Mesendoderm (in vitro differentiated cells): ENCODE results near the gene ZNF423.

Experiments used
- DNase-seq: peaks from one replicate; pipeline ENCODE4 v3.0.0; 2013
- H2AK5ac ChIP-seq: 2 replicates; pipeline ENCODE4 v1.6.1; 2013; ENCODE audit warnings: low read length, inconsistent platforms
- H2BK120ac ChIP-seq: 2 replicates; pipeline ENCODE4 v1.6.1; 2013; ENCODE audit warnings: low read depth, mild to moderate bottlenecking, low read length, moderate library complexity, mixed read lengths
- H2BK15ac ChIP-seq: replicated peaks from 2 replicates; pipeline ENCODE4 v1.6.1; 2013; ENCODE audit warnings: low read depth, mild to moderate bottlenecking, moderate library complexity
- H2BK5ac ChIP-seq: 2 replicates; pipeline ENCODE4 v1.6.1; 2013; ENCODE audit warnings: low read length, inconsistent platforms
- H3K18ac ChIP-seq: 2 replicates; pipeline ENCODE4 v1.6.1; 2013; ENCODE audit warnings: mild to moderate bottlenecking, low read length, mixed read lengths
- H3K23ac ChIP-seq: one replicate; pipeline ENCODE4 v1.6.1; 2013; ENCODE audit warnings: low read length
- H3K27ac ChIP-seq: 2 replicates; pipeline ENCODE4 v1.5.1; 2013; ENCODE audit warnings: low read depth, mild to moderate bottlenecking, inconsistent platforms, low read length, moderate library complexity
- H3K27me3 ChIP-seq: 2 replicates; pipeline ENCODE4 v1.6.1; 2013; ENCODE audit warnings: low read length, control low read depth, mild to moderate bottlenecking, inconsistent platforms; ENCODE audit not compliant: insufficient read depth, poor library complexity
- H3K36me3 ChIP-seq: 2 replicates; pipeline ENCODE4 v1.6.1; 2013; ENCODE audit warnings: low read length, inconsistent platforms; ENCODE audit not compliant: control insufficient read depth, insufficient read depth
- H3K4ac ChIP-seq: one replicate; pipeline ENCODE4 v1.6.1; 2013; ENCODE audit warnings: low read depth, mild to moderate bottlenecking, low read length, moderate library complexity
- H3K4me1 ChIP-seq: 2 replicates; pipeline ENCODE4 v1.6.1; 2013; ENCODE audit warnings: low read depth, low read length, inconsistent platforms; ENCODE audit not compliant: control insufficient read depth
- H3K4me2 ChIP-seq: 2 replicates; pipeline ENCODE4 v1.6.1; 2013; ENCODE audit warnings: low read length
- H3K4me3 ChIP-seq: 2 replicates; pipeline ENCODE4 v1.5.1; 2013; ENCODE audit warnings: mild to moderate bottlenecking, low read length
- H3K56ac ChIP-seq: one replicate; pipeline ENCODE4 v1.6.1; 2013; ENCODE audit warnings: low read length
- H3K79me1 ChIP-seq: 2 replicates; pipeline ENCODE4 v1.6.1; 2013; ENCODE audit warnings: low read length, inconsistent platforms
- H3K79me2 ChIP-seq: 2 replicates; pipeline ENCODE4 v1.6.1; 2013; ENCODE audit warnings: mild to moderate bottlenecking, low read length; ENCODE audit not compliant: control insufficient read depth, insufficient read depth
- H3K9ac ChIP-seq: 2 replicates; pipeline ENCODE4 v1.6.1; 2013; ENCODE audit warnings: low read length, inconsistent platforms
- H4K5ac ChIP-seq: one replicate; pipeline ENCODE4 v1.6.1; 2013; ENCODE audit warnings: low read length
- H4K8ac ChIP-seq: one replicate; pipeline ENCODE4 v1.6.1; 2013; ENCODE audit warnings: low read depth, mild to moderate bottlenecking, control low read depth, low read length, moderate library complexity
- WGBS: extraction: QIAGEN DNeasy Blood & Tissue Kit; methylation state at CpG from one replicate; pipeline ENCODE4 v1.1.7; 2013; ENCODE audit warnings: low lambda C conversion rate, missing lambda C conversion rate; ENCODE audit not compliant: insufficient coverage; ENCODE audit errors: extremely low coverage; 5-methylcytosine and 5-hydroxymethylcytosine counted together

Gene ZNF423

DNA sequence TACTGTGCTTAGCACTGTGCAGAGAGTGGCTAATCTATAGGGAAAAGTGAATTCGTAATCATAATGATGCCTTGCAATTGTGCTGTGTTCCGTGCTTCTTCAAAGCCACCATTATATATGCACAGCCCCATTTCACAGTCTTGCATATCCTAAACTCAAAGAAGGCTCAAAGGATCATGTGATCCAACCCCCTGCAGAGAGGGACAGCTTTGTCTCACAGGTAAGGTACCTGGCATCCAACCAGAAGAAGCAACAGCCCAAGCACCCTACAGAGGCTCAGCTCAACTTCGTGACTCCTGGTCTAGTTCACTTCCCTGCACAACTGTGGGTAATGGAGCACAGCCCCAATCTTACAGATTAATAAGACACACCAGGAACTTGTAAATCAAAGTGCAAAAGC, 124.0 kb downstream of the ZNF423 start:
- no CpG with 5 or more reads among the region's 3 CpGs for WGBS
- Histone ChIP-seq H2AK5ac (no peak overlapping the region), H3K79me1 (peaks cover 3% of the 10 kb centered on the region), H2BK15ac (no peak overlapping the region), H3K9ac (no peak overlapping the region), H4K5ac (no peak overlapping the region), H3K79me2 (no peaks in the 10 kb centered on the region), H3K18ac (no peak overlapping the region), H3K4ac (no peak overlapping the region), H3K27me3 (no peaks in the 10 kb centered on the region), H3K27ac (no peak overlapping the region), H2BK5ac (no peak overlapping the region), H3K23ac (no peak overlapping the region), H3K56ac (no peak overlapping the region), H3K4me3 (no peak overlapping the region), H3K36me3 (peaks cover 2% of the 10 kb centered on the region), H3K4me2 (no peak overlapping the region), H2BK120ac (no peak overlapping the region), H4K8ac (no peak overlapping the region), H3K4me1 (peaks cover 2% of the 10 kb centered on the region)
- peak; percentile 34 for DNase-seq

DNA sequence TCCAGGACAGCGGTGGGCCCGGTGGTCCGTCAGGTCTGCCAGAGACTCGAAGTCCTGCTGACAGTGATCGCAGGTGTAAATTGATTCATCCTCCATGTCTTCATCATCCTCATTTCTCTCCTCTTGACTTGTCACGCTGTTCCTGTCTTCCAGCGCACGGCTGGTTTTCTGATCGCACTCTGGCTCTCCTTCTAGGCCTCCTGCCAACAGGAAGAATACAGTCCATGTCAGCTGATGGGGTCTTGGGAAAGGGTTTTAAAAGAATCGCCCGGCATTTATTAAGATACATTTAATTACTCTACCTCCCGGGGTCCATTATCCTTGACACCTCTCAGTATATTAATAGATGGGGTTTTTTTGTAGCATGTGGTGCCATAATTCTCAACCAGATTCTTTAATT, 125.1 kb downstream of the ZNF423 start:
- no CpG with 5 or more reads among the region's 12 CpGs for WGBS

DNA sequence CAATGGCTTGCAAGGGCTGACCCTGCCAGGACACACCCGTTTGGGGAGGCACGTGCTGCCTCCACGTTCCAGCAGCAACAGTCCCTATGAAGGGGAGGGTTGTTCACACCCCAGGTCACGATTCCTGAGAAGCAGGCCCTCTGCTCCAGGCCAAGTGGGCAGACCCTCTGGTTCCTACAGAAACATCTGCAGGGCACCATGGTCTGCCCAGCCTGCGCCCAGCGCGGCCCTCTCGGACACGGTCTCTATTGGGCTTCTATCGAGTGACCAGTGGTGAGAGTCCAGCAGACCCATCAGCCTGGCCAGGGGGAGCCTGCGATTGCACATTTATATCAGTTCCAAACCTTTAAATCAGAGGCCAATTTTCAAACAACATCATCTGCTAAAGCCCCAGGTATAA, 128.3 kb downstream of the ZNF423 start:
- no peak overlapping the region for H3K9ac ChIP-seq
- no peaks in the 10 kb centered on the region for H3K4me1 ChIP-seq
- no peak overlapping the region for H3K23ac ChIP-seq
- no peak overlapping the region for H3K56ac ChIP-seq
- H2BK5ac ChIP-seq: no peak overlapping the region
- no peak overlapping the region for H3K4me2 ChIP-seq
- H3K27me3 ChIP-seq: no peaks in the 10 kb centered on the region
- peaks cover 2% of the 10 kb centered on the region for H3K79me1 ChIP-seq
- H3K79me2 ChIP-seq: no peaks in the 10 kb centered on the region
- no peak for DNase-seq
- H2AK5ac ChIP-seq: no peak overlapping the region
- H3K27ac ChIP-seq: no peak overlapping the region
- no peak overlapping the region for H4K5ac ChIP-seq
- H3K4me3 ChIP-seq: no peak overlapping the region
- no peak overlapping the region for H3K4ac ChIP-seq
- H3K18ac ChIP-seq: no peak overlapping the region
- no peak overlapping the region for H2BK15ac ChIP-seq
- H3K36me3 ChIP-seq: peaks cover 2% of the 10 kb centered on the region
- H2BK120ac ChIP-seq: no peak overlapping the region
- H4K8ac ChIP-seq: no peak overlapping the region
- WGBS: no CpG with 5 or more reads among the region's 11 CpGs

More for the DNA sequence above, 125.1 kb downstream of the ZNF423 start:
- H3K4me3 ChIP-seq: no peak overlapping the region
- H3K27ac ChIP-seq: no peak overlapping the region
- no peak overlapping the region for H4K8ac ChIP-seq
- peaks cover 3% of the 10 kb centered on the region for H3K79me1 ChIP-seq
- H3K79me2 ChIP-seq: no peaks in the 10 kb centered on the region
- H3K9ac ChIP-seq: no peak overlapping the region
- H3K18ac ChIP-seq: no peak overlapping the region
- no peak for DNase-seq
- H3K27me3 ChIP-seq: no peaks in the 10 kb centered on the region
- H2BK5ac ChIP-seq: no peak overlapping the region
- H3K36me3 ChIP-seq: peaks cover 2% of the 10 kb centered on the region
- peaks cover 2% of the 10 kb centered on the region for H3K4me1 ChIP-seq
- H2BK15ac ChIP-seq: no peak overlapping the region
- no peak overlapping the region for H3K56ac ChIP-seq
- no peak overlapping the region for H4K5ac ChIP-seq
- H2AK5ac ChIP-seq: no peak overlapping the region
- no peak overlapping the region for H3K4ac ChIP-seq
- no peak overlapping the region for H3K23ac ChIP-seq
- no peak overlapping the region for H3K4me2 ChIP-seq
- H2BK120ac ChIP-seq: no peak overlapping the region

DNA sequence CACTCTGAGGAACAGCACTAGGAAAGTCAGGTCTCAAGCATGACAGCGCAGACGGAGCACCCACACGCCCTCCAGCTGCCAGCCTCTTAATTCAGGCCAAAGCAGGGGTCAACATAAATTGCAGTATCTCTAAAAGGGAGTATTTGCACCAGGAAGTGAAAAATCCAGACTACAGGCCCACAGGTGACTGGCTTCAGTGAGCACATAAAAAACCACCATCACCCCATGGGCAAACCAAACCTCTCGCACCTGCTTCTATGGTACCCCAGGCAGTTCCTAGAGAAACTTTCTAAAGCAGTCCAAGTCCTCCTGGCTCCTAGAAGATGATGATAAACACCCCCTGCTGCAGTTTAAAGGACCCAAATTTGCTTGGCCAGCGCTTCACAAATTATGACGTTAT, 129.8 kb downstream of the ZNF423 start:
- Histone ChIP-seq H3K18ac (no peak overlapping the region), H3K4me1 (no peaks in the 10 kb centered on the region), H2BK120ac (no peak overlapping the region), H2BK5ac (no peak overlapping the region), H3K23ac (no peak overlapping the region), H3K9ac (no peak overlapping the region), H3K4ac (no peak overlapping the region), H3K4me2 (no peak overlapping the region), H3K56ac (no peak overlapping the region), H2BK15ac (no peak overlapping the region), H3K4me3 (no peak overlapping the region), H4K8ac (no peak overlapping the region), H3K79me1 (peaks cover 2% of the 10 kb centered on the region), H3K79me2 (no peaks in the 10 kb centered on the region), H3K27ac (no peak overlapping the region), H4K5ac (no peak overlapping the region), H3K36me3 (peaks cover 2% of the 10 kb centered on the region), H2AK5ac (no peak overlapping the region), H3K27me3 (no peaks in the 10 kb centered on the region)
- no CpG with 5 or more reads among the region's 6 CpGs for WGBS
- no peak for DNase-seq

DNA sequence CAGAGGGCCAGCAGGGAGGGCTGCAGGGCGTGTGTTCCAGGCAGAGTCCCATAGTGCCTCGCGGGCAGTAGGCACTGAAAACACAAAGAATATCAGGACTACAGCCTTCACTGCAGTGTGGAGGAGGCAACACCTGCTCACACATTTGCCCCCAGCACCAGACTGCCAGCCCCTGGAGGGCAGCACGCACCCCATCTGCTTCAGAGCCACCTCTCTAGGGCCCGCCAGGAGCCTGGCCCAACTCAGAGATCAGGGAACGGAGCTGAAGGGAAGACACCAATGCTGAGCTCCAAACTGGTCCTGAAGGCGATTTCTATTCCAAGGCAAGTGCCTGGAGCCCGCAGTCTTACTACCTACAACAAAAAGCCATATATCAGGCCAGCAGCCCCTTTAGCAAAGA, 130.3 kb downstream of the ZNF423 start:
- WGBS: no CpG with 5 or more reads among the region's 8 CpGs

DNA sequence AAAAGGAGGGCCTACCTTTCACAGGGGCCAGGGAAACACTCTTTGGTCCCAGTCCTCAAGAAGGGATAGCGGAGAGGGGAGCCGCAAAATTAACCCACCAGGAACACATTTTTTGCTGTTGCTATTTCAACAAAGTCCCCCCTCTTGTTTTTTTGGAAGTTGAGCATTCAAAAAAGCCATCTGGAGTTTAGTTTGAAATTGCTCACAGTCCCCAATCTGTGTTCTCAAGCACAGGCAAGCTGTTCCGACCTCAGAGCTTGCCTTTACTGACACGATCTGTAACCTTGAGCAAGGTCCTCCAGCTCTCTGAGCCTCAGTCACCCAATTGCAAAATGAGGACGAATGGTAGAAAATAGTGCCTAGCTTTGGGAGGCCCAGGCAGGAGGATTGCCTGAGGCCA, 131.1 kb downstream of the ZNF423 start:
- H3K4me1 ChIP-seq: peaks cover under 1% of the 10 kb centered on the region
- H3K4me3 ChIP-seq: no peak overlapping the region
- WGBS: no CpG with 5 or more reads among the region's 5 CpGs
- no peaks in the 10 kb centered on the region for H3K27me3 ChIP-seq
- H2AK5ac ChIP-seq: no peak overlapping the region
- no peak overlapping the region for H3K56ac ChIP-seq
- H3K4me2 ChIP-seq: no peak overlapping the region
- H2BK15ac ChIP-seq: no peak overlapping the region
- H3K18ac ChIP-seq: no peak overlapping the region
- H3K9ac ChIP-seq: no peak overlapping the region
- H3K36me3 ChIP-seq: peaks cover 1% of the 10 kb centered on the region
- DNase-seq: no peak
- H2BK5ac ChIP-seq: no peak overlapping the region
- H3K23ac ChIP-seq: no peak overlapping the region
- H3K79me1 ChIP-seq: peaks cover 6% of the 10 kb centered on the region
- H3K4ac ChIP-seq: no peak overlapping the region
- H4K8ac ChIP-seq: no peak overlapping the region
- no peak overlapping the region for H4K5ac ChIP-seq
- H3K79me2 ChIP-seq: no peaks in the 10 kb centered on the region
- H3K27ac ChIP-seq: no peak overlapping the region
- no peak overlapping the region for H2BK120ac ChIP-seq

More for the DNA sequence above, 130.3 kb downstream of the ZNF423 start:
- Histone ChIP-seq H4K8ac (no peak overlapping the region), H3K4me1 (no peaks in the 10 kb centered on the region), H2BK5ac (no peak overlapping the region), H3K4ac (no peak overlapping the region), H3K4me3 (no peak overlapping the region), H2BK120ac (no peak overlapping the region), H3K4me2 (no peak overlapping the region), H4K5ac (no peak overlapping the region), H3K36me3 (peaks cover 2% of the 10 kb centered on the region), H2BK15ac (no peak overlapping the region), H3K79me1 (peaks cover 3% of the 10 kb centered on the region), H3K27me3 (no peaks in the 10 kb centered on the region), H3K18ac (no peak overlapping the region), H3K79me2 (no peaks in the 10 kb centered on the region), H2AK5ac (no peak overlapping the region), H3K56ac (no peak overlapping the region), H3K23ac (no peak overlapping the region), H3K9ac (no peak overlapping the region), H3K27ac (no peak overlapping the region)
- no peak for DNase-seq
